GM13976 (cell line): ENCODE results near the gene MRPL12.

Experiments used
- DNase-seq: peaks from one replicate; pipeline ENCODE4 v3.0.0; 2012; ENCODE audit warnings: low spot score
- in situ Hi-C: fragments of 300-500 bp; cut with MboI; formaldehyde crosslinking; loops from one replicate; pipeline ENCODE4 v1.12.0; 2022; ENCODE audit warnings: low sequenced_read_pairs, mixed read lengths, inconsistent platforms; ENCODE audit not compliant: unreplicated experiment
- TF ChIP-seq, protein P1 (sequence below): IDR thresholded peaks from 2 replicates; pipeline ENCODE4 v1.5.1; 2012; ENCODE audit warnings: borderline replicate concordance, mild to moderate bottlenecking; ENCODE audit not compliant: insufficient read depth; ENCODE audit errors: extremely low read depth, missing control alignments, control extremely low read depth

Gene MRPL12

GRCh38 chr17:81697261-81698044, 5.7 kb upstream of the MRPL12 start:
- TF ChIP-seq, protein P1, sequence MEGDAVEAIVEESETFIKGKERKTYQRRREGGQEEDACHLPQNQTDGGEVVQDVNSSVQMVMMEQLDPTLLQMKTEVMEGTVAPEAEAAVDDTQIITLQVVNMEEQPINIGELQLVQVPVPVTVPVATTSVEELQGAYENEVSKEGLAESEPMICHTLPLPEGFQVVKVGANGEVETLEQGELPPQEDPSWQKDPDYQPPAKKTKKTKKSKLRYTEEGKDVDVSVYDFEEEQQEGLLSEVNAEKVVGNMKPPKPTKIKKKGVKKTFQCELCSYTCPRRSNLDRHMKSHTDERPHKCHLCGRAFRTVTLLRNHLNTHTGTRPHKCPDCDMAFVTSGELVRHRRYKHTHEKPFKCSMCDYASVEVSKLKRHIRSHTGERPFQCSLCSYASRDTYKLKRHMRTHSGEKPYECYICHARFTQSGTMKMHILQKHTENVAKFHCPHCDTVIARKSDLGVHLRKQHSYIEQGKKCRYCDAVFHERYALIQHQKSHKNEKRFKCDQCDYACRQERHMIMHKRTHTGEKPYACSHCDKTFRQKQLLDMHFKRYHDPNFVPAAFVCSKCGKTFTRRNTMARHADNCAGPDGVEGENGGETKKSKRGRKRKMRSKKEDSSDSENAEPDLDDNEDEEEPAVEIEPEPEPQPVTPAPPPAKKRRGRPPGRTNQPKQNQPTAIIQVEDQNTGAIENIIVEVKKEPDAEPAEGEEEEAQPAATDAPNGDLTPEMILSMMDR, result no peak
- in situ Hi-C loops, result no loop called here
- no peak for DNase-seq

GRCh38 chr17:81700353-81701287, 2.5 kb upstream of the MRPL12 start:
- no peak for DNase-seq
- in situ Hi-C loops, result no loop called here
- TF ChIP-seq, protein P1, result no peak

DNA sequence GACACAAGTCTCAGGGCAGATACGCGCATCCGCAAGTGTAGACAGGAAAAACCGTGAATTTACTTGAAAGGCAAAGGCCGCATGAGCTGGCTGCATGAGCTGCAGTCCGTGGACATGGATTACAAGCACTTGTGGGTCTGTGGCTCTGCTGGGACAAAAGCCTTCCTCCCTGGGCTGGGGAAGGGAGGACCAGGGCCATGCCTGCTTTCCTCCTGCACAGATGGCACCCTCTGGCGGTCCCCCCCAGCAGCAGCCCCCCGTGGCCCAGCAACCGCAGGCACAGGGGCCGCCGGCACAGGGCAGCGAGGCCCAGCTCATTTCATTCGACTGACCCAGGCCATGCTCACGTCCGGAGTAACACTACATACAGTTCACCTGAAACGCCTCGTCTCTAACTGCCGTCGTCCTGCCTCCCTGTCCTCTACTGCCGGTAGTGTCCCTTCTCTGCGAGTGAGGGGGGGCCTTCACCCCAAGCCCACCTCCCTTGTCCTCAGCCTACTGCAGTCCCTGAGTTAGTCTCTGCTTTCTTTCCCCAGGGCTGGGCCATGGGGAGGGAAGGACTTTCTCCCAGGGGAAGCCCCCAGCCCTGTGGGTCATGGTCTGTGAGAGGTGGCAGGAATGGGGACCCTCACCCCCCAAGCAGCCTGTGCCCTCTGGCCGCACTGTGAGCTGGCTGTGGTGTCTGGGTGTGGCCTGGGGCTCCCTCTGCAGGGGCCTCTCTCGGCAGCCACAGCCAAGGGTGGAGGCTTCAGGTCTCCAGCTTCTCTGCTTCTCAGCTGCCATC, 1.7 kb upstream of the MRPL12 start:
- no peak for DNase-seq
- TF ChIP-seq, protein P1, result peak; percentile 16
- in situ Hi-C loops, result no loop called here

DNA sequence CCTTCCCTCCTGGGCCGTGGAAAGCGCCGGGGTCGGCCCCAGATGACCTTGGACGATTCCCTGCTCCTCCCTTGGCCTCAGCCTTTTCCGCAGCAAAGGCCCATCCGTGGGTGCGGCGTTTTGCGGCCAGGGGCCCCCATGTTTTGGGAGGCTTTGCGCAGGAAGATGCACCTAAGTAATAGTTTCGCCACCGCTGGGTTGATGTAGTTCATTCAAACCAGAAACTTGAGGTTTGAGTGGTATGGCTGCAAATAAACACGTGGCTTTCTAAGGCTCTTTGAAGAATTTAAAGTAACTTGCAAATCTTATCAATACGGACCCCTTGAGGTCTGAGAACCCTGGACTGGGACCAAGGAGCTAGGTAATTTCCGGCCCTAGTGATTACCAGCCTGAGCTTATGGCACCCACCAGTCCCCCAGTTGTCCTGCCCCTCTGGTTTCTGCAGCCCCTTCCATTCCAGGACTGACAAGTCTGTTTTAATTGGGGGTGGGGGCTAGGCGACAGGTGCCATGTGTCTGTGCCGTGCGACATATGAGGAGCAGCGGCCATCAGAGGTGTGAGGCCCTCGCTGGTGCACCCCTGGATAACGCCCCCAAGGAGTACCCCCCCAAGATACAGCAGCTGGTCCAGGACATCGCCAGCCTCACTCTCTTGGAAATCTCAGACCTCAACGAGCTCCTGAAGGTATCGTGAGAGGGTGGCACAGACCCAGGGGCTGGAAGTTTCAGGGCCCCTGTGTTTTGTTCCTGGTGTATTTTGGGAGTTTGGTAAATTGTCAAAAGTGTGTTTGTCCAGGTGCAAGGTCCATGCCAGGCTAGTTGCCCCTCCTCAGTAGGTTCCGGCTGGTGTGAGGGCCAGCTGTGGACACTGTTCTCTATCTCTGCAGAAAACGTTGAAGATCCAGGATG, 834 bp downstream of the MRPL12 start:
- in situ Hi-C loops, result no loop called here
- no peak for DNase-seq
- TF ChIP-seq, protein P1, result no peak

GRCh38 chr17:81705518-81706231, 2.5 kb downstream of the MRPL12 start:
- DNase-seq, result no peak
- in situ Hi-C loops, result no loop called here
- TF ChIP-seq, protein P1, result no peak
